NCI-H526 treated with DMSO at 0.1 percent for 48 hours (cell line): ENCODE data around the gene TTC7B.

Experiments
- DNase-seq: peaks from one replicate; lab custom pipeline; 2025; lab: John Stamatoyannopoulos, UW

Gene TTC7B

GRCh38 chr14:90599748-90600507 is 216.3 kb downstream of the TTC7B start:
- DNase-seq: no peak

- DNase-seq: no peak
Observed at GRCh38 chr14:90599339-90599738, 216.9 kb downstream of the TTC7B start.

GRCh38 chr14:90597961-90598360 is 218.3 kb downstream of the TTC7B start:
- no peak for DNase-seq

- no peak for DNase-seq
Observed at GRCh38 chr14:90596733-90597132, 219.5 kb downstream of the TTC7B start.

GRCh38 chr14:90593254-90594040 is 222.8 kb downstream of the TTC7B start:
- no peak for DNase-seq

- DNase-seq: no peak
Observed at GRCh38 chr14:90592655-90593054, 223.6 kb downstream of the TTC7B start.

- DNase-seq: no peak
Observed at GRCh38 chr14:90587918-90588317, 228.3 kb downstream of the TTC7B start.

- DNase-seq: no peak
Observed at GRCh38 chr14:90587252-90587910, 228.8 kb downstream of the TTC7B start.

GRCh38 chr14:90585106-90585505 is 231.1 kb downstream of the TTC7B start:
- no peak for DNase-seq

- DNase-seq: no peak
Observed at GRCh38 chr14:90583916-90584605, 232.2 kb downstream of the TTC7B start.

- no peak for DNase-seq
Observed at GRCh38 chr14:90583427-90583826, 232.8 kb downstream of the TTC7B start.

GRCh38 chr14:90582166-90582565 is 234.1 kb downstream of the TTC7B start:
- no peak for DNase-seq

GRCh38 chr14:90581745-90582144 is 234.5 kb downstream of the TTC7B start:
- DNase-seq: no peak

- no peak for DNase-seq
Observed at GRCh38 chr14:90580377-90581335, 235.6 kb downstream of the TTC7B start.

- DNase-seq: no peak
Observed at GRCh38 chr14:90579816-90580215, 236.4 kb downstream of the TTC7B start.

- no peak for DNase-seq
Observed at GRCh38 chr14:90579088-90579487, 237.1 kb downstream of the TTC7B start.

- DNase-seq: no peak
Observed at GRCh38 chr14:90578283-90578985, 237.8 kb downstream of the TTC7B start.

GRCh38 chr14:90577661-90578282 is 238.5 kb downstream of the TTC7B start:
- no peak for DNase-seq

- no peak for DNase-seq
Observed at GRCh38 chr14:90576981-90577660, 239.1 kb downstream of the TTC7B start.
